A673 (cell line): ENCODE data around the gene SLC1A7.

ENCODE experiments used
- EZH2 ChIP-seq: fragments of 200-600 bp; sonication (generic); IDR thresholded peaks from 2 replicates; pipeline ENCODE4 v1.6.1; 2017; ENCODE audit warnings: borderline replicate concordance, low read depth, mild to moderate bottlenecking, mixed read lengths, antibody characterized with exemption, low read length; ENCODE audit not compliant: poor library complexity, severe bottlenecking
- TF ChIP-seq, protein P1 (sequence below): fragments of 300-800, 200-600 bp; sonication (generic); conservative IDR thresholded peaks from 2 replicates; pipeline ENCODE4 v1.5.1; 2017; ENCODE audit warnings: low read depth, mild to moderate bottlenecking, antibody characterized with exemption, low read length, moderate library complexity, mixed read lengths

DNA sequence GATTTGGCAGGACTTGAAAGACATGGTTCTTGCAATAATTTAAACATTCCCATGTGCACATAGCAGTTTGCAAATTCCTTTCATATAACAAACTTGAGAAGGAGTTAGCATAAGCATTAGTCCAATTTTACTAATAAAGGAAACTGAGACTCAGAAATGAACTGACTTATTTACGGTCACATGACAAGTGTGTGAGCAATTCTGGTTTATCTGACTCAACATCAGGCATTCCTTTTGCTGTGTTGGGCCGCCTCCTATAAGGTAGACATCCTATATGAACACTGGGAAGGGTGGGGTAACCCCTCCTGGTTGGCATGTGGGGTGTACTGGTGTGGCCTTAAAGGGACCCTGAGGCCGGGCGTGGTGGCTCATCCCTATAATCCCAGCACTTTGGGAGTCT lies 45.7 kb upstream of the SLC1A7 start:
- TF ChIP-seq, protein P1, sequence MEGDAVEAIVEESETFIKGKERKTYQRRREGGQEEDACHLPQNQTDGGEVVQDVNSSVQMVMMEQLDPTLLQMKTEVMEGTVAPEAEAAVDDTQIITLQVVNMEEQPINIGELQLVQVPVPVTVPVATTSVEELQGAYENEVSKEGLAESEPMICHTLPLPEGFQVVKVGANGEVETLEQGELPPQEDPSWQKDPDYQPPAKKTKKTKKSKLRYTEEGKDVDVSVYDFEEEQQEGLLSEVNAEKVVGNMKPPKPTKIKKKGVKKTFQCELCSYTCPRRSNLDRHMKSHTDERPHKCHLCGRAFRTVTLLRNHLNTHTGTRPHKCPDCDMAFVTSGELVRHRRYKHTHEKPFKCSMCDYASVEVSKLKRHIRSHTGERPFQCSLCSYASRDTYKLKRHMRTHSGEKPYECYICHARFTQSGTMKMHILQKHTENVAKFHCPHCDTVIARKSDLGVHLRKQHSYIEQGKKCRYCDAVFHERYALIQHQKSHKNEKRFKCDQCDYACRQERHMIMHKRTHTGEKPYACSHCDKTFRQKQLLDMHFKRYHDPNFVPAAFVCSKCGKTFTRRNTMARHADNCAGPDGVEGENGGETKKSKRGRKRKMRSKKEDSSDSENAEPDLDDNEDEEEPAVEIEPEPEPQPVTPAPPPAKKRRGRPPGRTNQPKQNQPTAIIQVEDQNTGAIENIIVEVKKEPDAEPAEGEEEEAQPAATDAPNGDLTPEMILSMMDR = no peak
- TF ChIP-seq EZH2 = no peak
